Mononuclear cell (primary cell): ENCODE results near the gene IQGAP3. TPM values are rescaled to one million over a fixed set of nuclear protein-coding genes. Genes with fewer than 3 reads are reported as not detected.

Experiments used
- H3K27me3 ChIP-seq: 2 replicates; pipeline ENCODE4 v1.6.0; 2011; ENCODE audit warnings: low read length, control low read depth; ENCODE audit not compliant: insufficient read depth
- H3K4me1 ChIP-seq: 2 replicates; pipeline ENCODE4 v1.5.1; 2011; ENCODE audit warnings: mild to moderate bottlenecking, low read length, control low read depth; ENCODE audit not compliant: insufficient read depth
- H3K4me3 ChIP-seq: 2 replicates; pipeline ENCODE4 v1.5.1; 2011; ENCODE audit warnings: mild to moderate bottlenecking, low read length, moderate library complexity
- H3K9me3 ChIP-seq: 2 replicates; pipeline ENCODE4 v1.5.1; 2011; ENCODE audit warnings: low read depth, mild to moderate bottlenecking, control low read depth, low read length
- total RNA-seq: library from RNA; depleted of rRNA; stranded (reverse); fragments of >200 nt; gene quantifications from one replicate; pipeline ENCODE4 v1.2.3, GENCODE V29; 2012

Gene IQGAP3
- total RNA-seq, 1 donor = 0.10 TPM

- H3K27me3 ChIP-seq = no peaks in the 10 kb centered on the region
Measured at GRCh38 chr1:156547982-156548381, 24.4 kb downstream of the IQGAP3 start.

GRCh38 chr1:156547434-156547833, 24.9 kb downstream of the IQGAP3 start:
- H3K4me3 ChIP-seq = no peak overlapping the region
- H3K27me3 ChIP-seq = no peaks in the 10 kb centered on the region
- H3K9me3 ChIP-seq = no peaks in the 10 kb centered on the region
- H3K4me1 ChIP-seq = peaks cover 11% of the 10 kb centered on the region

More at GRCh38 chr1:156547982-156548381, 24.4 kb downstream of the IQGAP3 start:
- H3K9me3 ChIP-seq = no peaks in the 10 kb centered on the region
- H3K4me1 ChIP-seq = peaks cover 17% of the 10 kb centered on the region
- H3K4me3 ChIP-seq = no peak overlapping the region

- no peaks in the 10 kb centered on the region for H3K4me1 ChIP-seq
- H3K9me3 ChIP-seq = no peaks in the 10 kb centered on the region
- no peak overlapping the region for H3K4me3 ChIP-seq
- H3K27me3 ChIP-seq = no peaks in the 10 kb centered on the region
Measured at GRCh38 chr1:156546267-156546666, 26.1 kb downstream of the IQGAP3 start.

- Histone ChIP-seq H3K9me3 (no peaks in the 10 kb centered on the region), H3K27me3 (no peaks in the 10 kb centered on the region), H3K4me1 (no peaks in the 10 kb centered on the region), H3K4me3 (no peak overlapping the region)
Measured at GRCh38 chr1:156544592-156545102, 27.7 kb downstream of the IQGAP3 start.

- H3K4me1 ChIP-seq = no peaks in the 10 kb centered on the region
- H3K9me3 ChIP-seq = no peaks in the 10 kb centered on the region
- H3K27me3 ChIP-seq = no peaks in the 10 kb centered on the region
- no peak overlapping the region for H3K4me3 ChIP-seq
Measured at GRCh38 chr1:156543066-156543465, 29.3 kb downstream of the IQGAP3 start.

- Histone ChIP-seq H3K4me3 (no peak overlapping the region), H3K4me1 (no peaks in the 10 kb centered on the region), H3K27me3 (no peaks in the 10 kb centered on the region), H3K9me3 (no peaks in the 10 kb centered on the region)
Measured at GRCh38 chr1:156540955-156541354, 31.4 kb downstream of the IQGAP3 start.

- no peaks in the 10 kb centered on the region for H3K27me3 ChIP-seq
- H3K4me1 ChIP-seq = no peaks in the 10 kb centered on the region
- no peak overlapping the region for H3K4me3 ChIP-seq
- no peaks in the 10 kb centered on the region for H3K9me3 ChIP-seq
Measured at GRCh38 chr1:156539818-156540355, 32.5 kb downstream of the IQGAP3 start.

- H3K4me3 ChIP-seq = no peak overlapping the region
- no peaks in the 10 kb centered on the region for H3K4me1 ChIP-seq
- H3K9me3 ChIP-seq = no peaks in the 10 kb centered on the region
- no peaks in the 10 kb centered on the region for H3K27me3 ChIP-seq
Measured at GRCh38 chr1:156538711-156539440, 33.5 kb downstream of the IQGAP3 start.

DNA sequence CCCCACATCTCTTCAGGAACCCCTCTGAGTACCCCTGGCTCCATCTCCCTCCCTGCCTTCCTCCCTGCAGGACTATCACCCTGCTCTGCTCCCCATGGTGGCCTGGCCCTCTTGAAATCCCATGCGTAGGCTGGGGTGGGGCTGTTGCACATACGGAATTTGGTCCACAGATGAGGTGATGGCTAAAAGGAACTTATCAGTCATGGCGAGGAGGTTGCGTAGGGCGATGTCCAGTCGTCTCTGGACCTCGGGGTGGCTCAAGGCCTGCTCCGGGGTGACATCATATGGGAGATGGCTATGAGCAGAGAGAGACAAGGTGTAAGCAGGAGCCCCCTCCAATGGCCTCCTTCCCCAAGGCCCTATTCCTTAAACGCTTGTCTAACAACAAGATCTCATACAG, 35.3 kb downstream of the IQGAP3 start:
- H3K4me1 ChIP-seq = no peaks in the 10 kb centered on the region
- no peaks in the 10 kb centered on the region for H3K27me3 ChIP-seq
- no peaks in the 10 kb centered on the region for H3K9me3 ChIP-seq
- H3K4me3 ChIP-seq = no peak overlapping the region

DNA sequence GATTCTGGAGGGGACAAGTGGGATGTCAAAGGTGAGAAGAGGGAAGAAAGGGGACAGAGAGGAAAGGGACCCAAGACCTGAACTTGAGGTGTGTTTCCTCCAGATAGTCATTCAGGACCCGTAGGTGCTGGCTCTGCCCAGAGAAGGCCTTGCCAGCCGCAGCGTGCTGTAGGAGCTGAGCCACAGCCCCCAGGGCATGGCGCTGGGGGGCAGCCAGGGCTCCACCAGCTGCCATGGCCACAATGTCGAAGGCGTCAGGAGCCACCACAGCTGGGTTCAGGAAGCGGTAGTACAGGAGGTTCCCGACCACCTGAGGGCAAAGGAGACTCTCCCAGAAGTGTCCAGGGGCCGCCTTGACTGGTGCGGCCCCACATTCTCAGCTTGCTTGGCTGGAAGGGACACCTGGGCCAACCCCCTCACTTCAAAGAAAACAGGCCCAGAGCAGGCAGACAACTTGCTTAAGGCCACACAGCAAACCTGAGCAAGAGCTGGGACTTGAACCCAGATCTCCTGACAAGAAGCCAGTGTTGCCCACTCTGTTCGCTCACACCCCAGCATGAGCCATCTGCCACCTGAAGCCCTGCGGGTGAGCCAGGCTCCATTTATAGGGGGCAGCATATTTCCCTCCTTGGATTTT, 37.8 kb downstream of the IQGAP3 start:
- H3K27me3 ChIP-seq = no peaks in the 10 kb centered on the region
- no peaks in the 10 kb centered on the region for H3K9me3 ChIP-seq
- no peaks in the 10 kb centered on the region for H3K4me1 ChIP-seq
- no peak overlapping the region for H3K4me3 ChIP-seq

GRCh38 chr1:156533568-156534220, 38.7 kb downstream of the IQGAP3 start:
- Histone ChIP-seq H3K9me3 (no peaks in the 10 kb centered on the region), H3K4me3 (no peak overlapping the region), H3K27me3 (no peaks in the 10 kb centered on the region), H3K4me1 (no peaks in the 10 kb centered on the region)

DNA sequence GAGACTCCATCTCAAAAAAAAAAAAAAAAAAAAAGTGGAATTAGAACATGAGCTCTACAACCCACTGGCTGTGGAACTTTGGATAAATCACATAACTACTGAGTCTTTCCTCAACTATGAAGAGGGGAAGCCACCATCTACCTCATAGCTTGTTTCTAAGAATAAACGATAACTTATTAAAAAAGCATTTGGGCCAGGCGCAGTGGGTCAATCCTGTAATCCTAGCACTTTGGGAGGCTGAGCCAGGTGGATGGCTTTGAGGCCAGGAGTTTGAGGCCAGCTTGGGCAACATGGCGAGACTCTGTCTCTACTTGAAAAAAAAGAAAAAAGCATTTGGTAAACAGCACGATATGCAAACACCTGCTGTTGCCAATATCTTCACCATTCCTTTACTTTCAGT, 40.0 kb downstream of the IQGAP3 start:
- no peaks in the 10 kb centered on the region for H3K27me3 ChIP-seq
- H3K4me3 ChIP-seq = no peak overlapping the region
- H3K4me1 ChIP-seq = no peaks in the 10 kb centered on the region
- H3K9me3 ChIP-seq = no peaks in the 10 kb centered on the region

- H3K4me1 ChIP-seq = peaks cover 17% of the 10 kb centered on the region
- H3K4me3 ChIP-seq = no peak overlapping the region
- no peaks in the 10 kb centered on the region for H3K27me3 ChIP-seq
- no peaks in the 10 kb centered on the region for H3K9me3 ChIP-seq
Measured at GRCh38 chr1:156530006-156530405, 42.4 kb downstream of the IQGAP3 start.

- Histone ChIP-seq H3K9me3 (no peaks in the 10 kb centered on the region), H3K27me3 (no peaks in the 10 kb centered on the region), H3K4me1 (peaks cover 27% of the 10 kb centered on the region), H3K4me3 (no peak overlapping the region)
Measured at GRCh38 chr1:156528875-156529425, 43.4 kb downstream of the IQGAP3 start.

DNA sequence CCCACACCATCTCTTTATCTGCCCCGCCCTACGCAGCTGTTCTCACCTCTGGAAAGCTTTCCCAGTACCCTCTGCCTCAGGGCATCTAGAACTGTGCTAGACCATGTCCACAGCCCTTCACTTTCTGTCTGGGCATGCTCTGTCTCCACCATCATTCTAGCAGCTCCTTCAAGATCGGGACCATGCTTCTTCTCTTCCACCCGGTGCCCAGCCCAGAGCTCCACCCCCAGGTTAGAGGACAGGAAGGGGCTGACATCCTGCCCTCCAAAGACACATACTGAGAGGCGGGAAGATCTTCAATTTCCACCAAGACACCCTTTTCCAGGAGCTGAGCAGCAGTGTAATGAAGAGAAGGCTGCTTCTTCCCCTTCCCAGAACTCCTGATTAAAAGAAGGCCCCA, 44.1 kb downstream of the IQGAP3 start:
- peaks cover 33% of the 10 kb centered on the region for H3K4me1 ChIP-seq
- no peaks in the 10 kb centered on the region for H3K27me3 ChIP-seq
- H3K9me3 ChIP-seq = no peaks in the 10 kb centered on the region
- H3K4me3 ChIP-seq = no peak overlapping the region
